ENCODE results near the gene LPIN1.

The LPIN1 gene

GRCh38 chr2:11761259-11761658 is 14.8 kb downstream of the LPIN1 start:
- DNase-seq (ENCODE audit: low spot score) (no peak), ATAC-seq (ENCODE audit: low read depth) (no peak)
- Histone ChIP-seq H3K4me3 (ENCODE audit: severe bottlenecking) (no peak overlapping the region), H3K27me3 (ENCODE audit: insufficient read depth, poor library complexity, severe bottlenecking) (no peaks in the 10 kb centered on the region), H3K9me3 (ENCODE audit: severe bottlenecking) (no peaks in the 10 kb centered on the region), H3K27ac (ENCODE audit: poor library complexity, severe bottlenecking) (no peak overlapping the region), H3K36me3 (ENCODE audit: low read depth) (peaks cover 43% of the 10 kb centered on the region), H3K4me1 (ENCODE audit: insufficient read depth, poor library complexity, severe bottlenecking) (no peaks in the 10 kb centered on the region)
- no peak for TF ChIP-seq CTCF (IDR thresholded peaks at IDR 0.05; ENCODE audit: poor library complexity, severe bottlenecking)

GRCh38 chr2:11762031-11762430 is 15.6 kb downstream of the LPIN1 start:
- Histone ChIP-seq H3K36me3 (ENCODE audit: low read depth) (peaks cover 43% of the 10 kb centered on the region), H3K27ac (ENCODE audit: poor library complexity, severe bottlenecking) (no peak overlapping the region), H3K9me3 (ENCODE audit: severe bottlenecking) (no peaks in the 10 kb centered on the region), H3K4me1 (ENCODE audit: insufficient read depth, poor library complexity, severe bottlenecking) (no peaks in the 10 kb centered on the region), H3K27me3 (ENCODE audit: insufficient read depth, poor library complexity, severe bottlenecking) (no peaks in the 10 kb centered on the region), H3K4me3 (ENCODE audit: severe bottlenecking) (no peak overlapping the region)
- TF ChIP-seq CTCF (IDR thresholded peaks at IDR 0.05; ENCODE audit: poor library complexity, severe bottlenecking), result no peak
- no peak for DNase-seq (ENCODE audit: low spot score)
- ATAC-seq (ENCODE audit: low read depth), result no peak

- H3K4me1 ChIP-seq (ENCODE audit: insufficient read depth, poor library complexity, severe bottlenecking), result no peaks in the 10 kb centered on the region
- no peak overlapping the region for H3K27ac ChIP-seq (ENCODE audit: poor library complexity, severe bottlenecking)
- peaks cover 49% of the 10 kb centered on the region for H3K36me3 ChIP-seq (ENCODE audit: low read depth)
- ATAC-seq (ENCODE audit: low read depth), result no peak
- no peaks in the 10 kb centered on the region for H3K27me3 ChIP-seq (ENCODE audit: insufficient read depth, poor library complexity, severe bottlenecking)
- no peak for DNase-seq (ENCODE audit: low spot score)
- H3K4me3 ChIP-seq (ENCODE audit: severe bottlenecking), result no peak overlapping the region
- TF ChIP-seq CTCF (IDR thresholded peaks at IDR 0.05; ENCODE audit: poor library complexity, severe bottlenecking), result no peak
- H3K9me3 ChIP-seq (ENCODE audit: severe bottlenecking), result no peaks in the 10 kb centered on the region
These were observed 16.5 kb downstream of the LPIN1 start for GRCh38 chr2:11762799-11763461.

GRCh38 chr2:11764359-11764758 is 17.9 kb downstream of the LPIN1 start:
- no peak for TF ChIP-seq CTCF (IDR thresholded peaks at IDR 0.05; ENCODE audit: poor library complexity, severe bottlenecking)
- H3K27me3 ChIP-seq (ENCODE audit: insufficient read depth, poor library complexity, severe bottlenecking), result no peaks in the 10 kb centered on the region
- H3K4me3 ChIP-seq (ENCODE audit: severe bottlenecking), result no peak overlapping the region
- no peaks in the 10 kb centered on the region for H3K4me1 ChIP-seq (ENCODE audit: insufficient read depth, poor library complexity, severe bottlenecking)
- no peak overlapping the region for H3K27ac ChIP-seq (ENCODE audit: poor library complexity, severe bottlenecking)
- H3K36me3 ChIP-seq (ENCODE audit: low read depth), result peaks cover 54% of the 10 kb centered on the region
- DNase-seq (ENCODE audit: low spot score) (no peak), ATAC-seq (ENCODE audit: low read depth) (no peak)
- no peaks in the 10 kb centered on the region for H3K9me3 ChIP-seq (ENCODE audit: severe bottlenecking)

GRCh38 chr2:11764920-11765319 is 18.5 kb downstream of the LPIN1 start:
- no peak for DNase-seq (ENCODE audit: low spot score)
- H3K36me3 ChIP-seq (ENCODE audit: low read depth), result peaks cover 57% of the 10 kb centered on the region

More at GRCh38 chr2:11764920-11765319, 18.5 kb downstream of the LPIN1 start:
- H3K9me3 ChIP-seq (ENCODE audit: severe bottlenecking), result no peaks in the 10 kb centered on the region
- no peaks in the 10 kb centered on the region for H3K27me3 ChIP-seq (ENCODE audit: insufficient read depth, poor library complexity, severe bottlenecking)
- H3K27ac ChIP-seq (ENCODE audit: poor library complexity, severe bottlenecking), result no peak overlapping the region
- no peak for ATAC-seq (ENCODE audit: low read depth)
- TF ChIP-seq CTCF (IDR thresholded peaks at IDR 0.05; ENCODE audit: poor library complexity, severe bottlenecking), result no peak
- no peak overlapping the region for H3K4me3 ChIP-seq (ENCODE audit: severe bottlenecking)
- no peaks in the 10 kb centered on the region for H3K4me1 ChIP-seq (ENCODE audit: insufficient read depth, poor library complexity, severe bottlenecking)
